ENCODE measurements around the gene KLHL18. TPM values are rescaled to one million over a fixed set of nuclear protein-coding genes. Genes with fewer than 3 reads are reported as not detected.

The KLHL18 gene
- polyA plus RNA-seq, 1 donor (not counting 4 experiments of a cell fraction or from before 2014, with no cell fraction given): 33.4 TPM

DNA sequence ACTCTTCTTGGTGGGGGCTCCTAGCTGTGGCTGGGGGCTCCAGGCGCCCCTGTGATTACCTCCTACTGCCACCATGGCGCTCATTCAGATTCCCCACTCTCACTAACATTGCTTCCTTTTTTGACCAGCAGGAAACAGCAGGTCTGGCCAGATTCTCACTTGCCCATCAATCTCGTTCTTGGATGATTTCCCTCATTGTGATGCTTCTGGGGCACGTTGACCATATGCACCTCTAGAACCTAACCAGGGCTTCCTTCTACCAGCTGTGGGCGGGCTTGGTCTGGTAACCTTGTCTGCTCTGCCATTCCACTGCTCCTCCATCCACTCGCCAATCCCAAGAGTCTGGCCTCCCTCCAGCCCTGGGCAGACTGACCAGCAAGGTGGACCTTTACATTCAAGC lies 62.2 kb downstream of the KLHL18 start:
- no peak for DNase-seq (ENCODE audit: low read depth, low spot score)
- peaks cover 13% of the 10 kb centered on the region in 2 experiments for H3K36me3 ChIP-seq (ENCODE audit: control insufficient read depth in 2 of 2, extremely low read depth in 1 of 2, insufficient read depth in 2 of 2, low read length in 2 of 2)
- no peak for FAIRE-seq
- H3K9me1 ChIP-seq (ENCODE audit: control insufficient read depth, extremely low read depth, insufficient read depth, low read length): no peaks in the 10 kb centered on the region
- TF ChIP-seq, protein P1, sequence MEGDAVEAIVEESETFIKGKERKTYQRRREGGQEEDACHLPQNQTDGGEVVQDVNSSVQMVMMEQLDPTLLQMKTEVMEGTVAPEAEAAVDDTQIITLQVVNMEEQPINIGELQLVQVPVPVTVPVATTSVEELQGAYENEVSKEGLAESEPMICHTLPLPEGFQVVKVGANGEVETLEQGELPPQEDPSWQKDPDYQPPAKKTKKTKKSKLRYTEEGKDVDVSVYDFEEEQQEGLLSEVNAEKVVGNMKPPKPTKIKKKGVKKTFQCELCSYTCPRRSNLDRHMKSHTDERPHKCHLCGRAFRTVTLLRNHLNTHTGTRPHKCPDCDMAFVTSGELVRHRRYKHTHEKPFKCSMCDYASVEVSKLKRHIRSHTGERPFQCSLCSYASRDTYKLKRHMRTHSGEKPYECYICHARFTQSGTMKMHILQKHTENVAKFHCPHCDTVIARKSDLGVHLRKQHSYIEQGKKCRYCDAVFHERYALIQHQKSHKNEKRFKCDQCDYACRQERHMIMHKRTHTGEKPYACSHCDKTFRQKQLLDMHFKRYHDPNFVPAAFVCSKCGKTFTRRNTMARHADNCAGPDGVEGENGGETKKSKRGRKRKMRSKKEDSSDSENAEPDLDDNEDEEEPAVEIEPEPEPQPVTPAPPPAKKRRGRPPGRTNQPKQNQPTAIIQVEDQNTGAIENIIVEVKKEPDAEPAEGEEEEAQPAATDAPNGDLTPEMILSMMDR (optimal IDR thresholded peaks at IDR 0.05 in 1 of 3, IDR thresholded peaks at IDR 0.05 in 1 of 3, conservative IDR thresholded peaks at IDR 0.05 in 1 of 3; ENCODE audit: extremely low read depth in 1 of 3, insufficient read depth in 2 of 3, low read length in 3 of 3): no peak
- TF ChIP-seq EZH2 (IDR thresholded peaks at IDR 0.05; ENCODE audit: low read length): no peak
- dilution Hi-C loops (cut with MboI; ENCODE audit: extremely low pct_ligation_motif_present, low sequenced_read_pairs): no loop called here
- no peaks in the 10 kb centered on the region for H3K27me3 ChIP-seq (ENCODE audit: control insufficient read depth, extremely low read depth, insufficient read depth, low read length)
- H3K9ac ChIP-seq (ENCODE audit: control insufficient read depth, extremely low read depth, insufficient read depth, low read length): no peak overlapping the region
- H3K4me2 ChIP-seq (ENCODE audit: control insufficient read depth, extremely low read depth, insufficient read depth, low read depth, low read length): no peak overlapping the region
- no peak overlapping the region for H3K27ac ChIP-seq (ENCODE audit: control insufficient read depth, insufficient read depth, low read length)
- no peaks in the 10 kb centered on the region for H3K79me2 ChIP-seq (ENCODE audit: control insufficient read depth, insufficient read depth, low read length)
- H3K4me3 ChIP-seq (ENCODE audit: control insufficient read depth in 2 of 3, extremely low read depth in 1 of 3, insufficient read depth in 2 of 3, low read depth in 1 of 3, low read length in 3 of 3): no peak overlapping the region
- no peak overlapping the region for H2AFZ ChIP-seq (ENCODE audit: control insufficient read depth, low read length)
- H3K4me1 ChIP-seq (ENCODE audit: control insufficient read depth, extremely low read depth, insufficient read depth, low read length): no peaks in the 10 kb centered on the region
- H3K9me3 ChIP-seq (ENCODE audit: control insufficient read depth, low read depth, low read length): no peaks in the 10 kb centered on the region
- H4K20me1 ChIP-seq (ENCODE audit: control insufficient read depth, extremely low read depth, insufficient read depth, low read length): no peaks in the 10 kb centered on the region

DNA sequence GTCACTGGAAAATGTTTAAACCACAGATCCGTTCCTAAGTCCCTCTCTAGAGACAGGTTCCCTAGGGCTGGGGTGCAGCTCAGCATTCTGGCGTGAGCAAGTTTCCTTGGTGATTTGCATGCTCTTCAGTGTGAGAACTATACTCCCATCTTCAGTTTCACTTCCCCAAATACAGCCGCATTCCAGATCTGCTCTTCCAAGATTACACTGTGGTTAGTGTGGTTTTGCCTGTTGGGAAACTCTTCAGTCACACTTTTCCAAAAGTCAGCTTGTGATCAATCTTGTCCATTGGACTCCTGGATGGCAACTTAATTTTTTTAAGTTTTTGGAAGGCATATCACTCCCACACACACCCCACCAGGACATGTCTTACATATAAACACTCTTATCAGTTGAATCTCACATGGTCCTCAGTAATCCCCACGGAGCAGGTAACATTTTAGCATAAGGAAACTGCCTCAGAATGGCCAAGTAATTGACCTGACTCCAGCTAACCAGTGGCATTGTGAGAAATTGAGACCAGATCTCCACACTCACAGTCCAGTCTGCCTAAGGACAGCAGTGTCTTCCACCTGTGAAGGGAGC lies 64.6 kb downstream of the KLHL18 start:
- Histone ChIP-seq H3K9me1 (ENCODE audit: control insufficient read depth, extremely low read depth, insufficient read depth, low read length) (no peaks in the 10 kb centered on the region), H3K9ac (ENCODE audit: control insufficient read depth, extremely low read depth, insufficient read depth, low read length) (no peak overlapping the region), H3K36me3 (ENCODE audit: control insufficient read depth in 2 of 2, extremely low read depth in 1 of 2, insufficient read depth in 2 of 2, low read length in 2 of 2) (peaks cover 9 to 13% of the 10 kb centered on the region in 2 experiments), H3K9me3 (ENCODE audit: control insufficient read depth, low read depth, low read length) (no peaks in the 10 kb centered on the region), H3K27me3 (ENCODE audit: control insufficient read depth, extremely low read depth, insufficient read depth, low read length) (no peaks in the 10 kb centered on the region), H3K4me2 (ENCODE audit: control insufficient read depth, extremely low read depth, insufficient read depth, low read depth, low read length) (no peak overlapping the region), H2AFZ (ENCODE audit: control insufficient read depth, low read length) (no peak overlapping the region), H4K20me1 (ENCODE audit: control insufficient read depth, extremely low read depth, insufficient read depth, low read length) (no peaks in the 10 kb centered on the region), H3K79me2 (ENCODE audit: control insufficient read depth, insufficient read depth, low read length) (no peaks in the 10 kb centered on the region), H3K27ac (ENCODE audit: control insufficient read depth, insufficient read depth, low read length) (no peak overlapping the region), H3K4me1 (ENCODE audit: control insufficient read depth, extremely low read depth, insufficient read depth, low read length) (no peaks in the 10 kb centered on the region), H3K4me3 (ENCODE audit: control insufficient read depth in 2 of 3, extremely low read depth in 1 of 3, insufficient read depth in 2 of 3, low read depth in 1 of 3, low read length in 3 of 3) (no peak overlapping the region)
- DNase-seq (ENCODE audit: low read depth, low spot score) (no peak), FAIRE-seq (no peak)
- TF ChIP-seq, protein P1 (optimal IDR thresholded peaks at IDR 0.05 in 1 of 3, IDR thresholded peaks at IDR 0.05 in 1 of 3, conservative IDR thresholded peaks at IDR 0.05 in 1 of 3; ENCODE audit: extremely low read depth in 1 of 3, insufficient read depth in 2 of 3, low read length in 3 of 3): no peak
- TF ChIP-seq EZH2 (IDR thresholded peaks at IDR 0.05; ENCODE audit: low read length): no peak
- dilution Hi-C loops (cut with MboI; ENCODE audit: extremely low pct_ligation_motif_present, low sequenced_read_pairs): no loop called here
